Suppressor macrophage treated with lipopolysaccharide for 4 hours (primary cell): Measurements from ENCODE around the gene CSRNP2.

Experiments used
- DNase-seq: peaks from one replicate; pipeline ENCODE4 v3.0.0-alpha.2; 2020

CSRNP2 gene

GRCh38 chr12:51077930-51078329, 5.5 kb downstream of the CSRNP2 start:
- no peak for DNase-seq

DNA sequence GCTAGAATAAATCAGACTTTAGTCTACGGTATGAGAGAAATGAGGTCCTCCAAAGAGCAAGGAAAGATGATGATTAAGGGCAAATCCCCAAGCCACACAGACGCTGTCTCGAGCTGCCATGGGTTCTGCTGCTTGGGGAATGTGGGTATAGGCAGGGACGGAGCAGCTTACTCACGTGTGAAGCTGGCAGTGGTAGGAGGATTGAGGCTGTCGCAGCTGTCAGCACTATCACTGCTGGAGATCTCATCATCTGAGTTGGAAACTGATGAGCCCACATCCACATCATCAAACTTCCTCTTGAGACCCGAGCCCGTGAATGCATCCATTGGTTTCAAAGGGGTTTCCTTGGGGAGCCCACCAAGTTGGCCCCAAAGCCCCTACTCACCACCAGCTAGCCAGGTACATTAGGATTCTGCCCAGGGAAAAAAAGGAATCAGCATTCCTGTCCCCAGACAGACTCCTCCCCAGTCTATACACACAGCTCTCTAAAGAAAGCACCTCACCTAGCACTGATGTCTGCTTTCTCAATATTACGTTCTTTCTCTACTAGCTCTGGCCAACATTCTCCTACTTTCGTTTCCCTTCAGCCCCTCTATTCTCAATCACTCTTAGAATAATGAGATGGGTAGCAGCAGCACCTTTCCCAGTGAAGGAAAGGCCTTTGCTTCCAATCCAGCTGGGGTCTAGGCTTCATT, 7.0 kb downstream of the CSRNP2 start:
- no peak for DNase-seq

- no peak for DNase-seq
Measured at GRCh38 chr12:51075390-51075789, 8.0 kb downstream of the CSRNP2 start.

DNA sequence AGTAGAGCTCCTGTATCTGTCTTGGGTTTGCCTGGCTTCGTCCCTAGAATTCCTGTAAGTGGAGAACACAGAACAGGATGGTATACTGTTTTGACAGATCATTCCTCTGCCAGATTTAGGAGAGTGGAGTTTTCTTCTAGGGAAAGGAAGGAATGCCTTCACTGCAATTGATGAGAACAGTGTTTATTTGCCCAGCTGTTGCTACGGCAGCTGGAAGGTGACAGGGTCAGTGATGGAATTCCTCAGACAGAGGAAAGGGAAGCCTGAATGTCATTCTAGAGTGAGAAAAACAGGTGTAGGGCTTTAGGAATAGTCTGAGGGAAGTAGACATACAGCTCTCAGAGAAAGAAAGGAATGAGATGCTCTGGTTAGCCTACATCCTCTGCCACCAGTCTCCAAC, 11.7 kb downstream of the CSRNP2 start:
- no peak for DNase-seq

DNA sequence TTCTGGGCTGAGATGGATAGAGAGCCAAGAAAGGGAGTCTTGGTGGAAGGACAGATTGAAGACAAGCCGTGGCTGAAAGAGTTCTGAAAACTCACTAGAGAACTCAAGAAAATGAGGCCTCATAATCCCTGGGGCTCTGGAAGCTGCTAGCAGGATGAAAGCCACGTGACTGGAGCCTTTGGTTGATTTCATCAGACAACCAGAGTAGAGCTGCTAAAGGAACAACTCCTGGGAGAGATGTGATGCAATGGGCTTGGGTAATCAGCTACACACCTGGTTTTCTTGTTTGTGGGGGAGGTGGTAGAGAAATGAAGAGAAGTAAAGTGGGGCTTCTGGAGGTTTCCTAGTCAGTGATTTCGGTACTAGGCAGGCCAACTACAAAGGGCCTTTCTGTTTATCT, 13.4 kb downstream of the CSRNP2 start:
- DNase-seq = no peak

GRCh38 chr12:51067771-51068170, 15.6 kb downstream of the CSRNP2 start:
- no peak for DNase-seq

DNA sequence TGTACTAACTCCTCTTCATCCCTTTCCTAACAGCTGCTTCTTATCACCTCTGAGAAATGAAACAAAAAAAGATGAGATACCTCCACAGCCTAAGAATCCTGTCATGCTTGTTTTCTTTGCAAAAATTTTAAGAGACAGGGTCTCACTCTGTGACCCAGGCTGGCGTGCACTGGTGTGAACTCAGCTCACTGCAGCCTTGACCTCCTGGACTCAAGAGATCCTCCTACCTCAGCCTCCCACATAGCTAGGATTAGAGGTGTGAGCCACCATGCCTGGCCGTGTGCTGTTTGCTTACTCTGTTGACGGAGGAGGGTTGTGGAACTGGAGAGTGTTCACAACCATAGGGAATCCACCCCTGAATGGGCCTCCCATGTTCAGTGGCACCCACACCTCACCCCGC, 16.2 kb downstream of the CSRNP2 start:
- no peak for DNase-seq

DNA sequence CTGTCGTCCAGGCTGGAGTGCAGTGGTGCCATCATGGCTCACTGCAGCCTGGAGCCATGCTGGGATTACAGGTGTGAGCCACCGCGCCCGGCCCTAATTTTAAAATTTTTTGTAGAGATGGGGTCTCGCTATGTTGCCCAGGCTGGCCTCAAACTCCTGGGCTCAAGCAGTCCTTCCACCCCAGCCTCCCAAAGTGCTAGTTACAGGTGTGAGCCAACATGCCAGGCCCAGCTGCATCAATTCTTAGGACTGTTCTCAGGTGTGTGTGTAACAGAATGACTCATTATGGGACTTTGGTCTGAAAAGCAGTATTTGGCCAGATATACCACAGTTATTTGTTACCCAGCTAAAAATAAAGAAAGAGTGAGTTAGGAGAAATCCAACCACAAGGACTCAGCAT, 17.9 kb downstream of the CSRNP2 start:
- no peak for DNase-seq

- no peak for DNase-seq
Measured at GRCh38 chr12:51062631-51063397, 20.6 kb downstream of the CSRNP2 start.

GRCh38 chr12:51059086-51059485, 24.3 kb downstream of the CSRNP2 start:
- no peak for DNase-seq

- DNase-seq = peak; percentile 18
Measured at GRCh38 chr12:51056242-51056641, 27.2 kb downstream of the CSRNP2 start.

DNA sequence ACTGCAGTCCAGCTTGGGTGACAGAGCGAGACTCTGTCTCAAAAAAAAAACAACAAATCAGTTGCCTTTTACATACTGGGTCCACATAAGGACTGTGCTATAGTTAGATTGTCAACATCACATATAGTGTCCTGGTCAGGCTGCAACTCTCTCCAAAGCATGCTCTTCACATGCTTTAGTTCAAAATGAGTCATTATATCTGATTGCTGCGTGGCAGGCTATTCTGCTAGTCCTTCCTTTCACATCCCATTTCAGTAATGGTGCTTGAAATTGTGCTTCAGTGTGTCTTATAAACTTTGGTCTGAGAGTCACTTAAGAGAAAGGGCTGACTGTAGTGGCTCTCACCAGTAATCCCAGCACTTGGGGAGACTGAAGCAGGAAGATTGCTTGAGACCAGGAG, 28.3 kb downstream of the CSRNP2 start:
- no peak for DNase-seq

- DNase-seq = no peak
Measured at GRCh38 chr12:51051787-51052186, 31.6 kb downstream of the CSRNP2 start.

DNA sequence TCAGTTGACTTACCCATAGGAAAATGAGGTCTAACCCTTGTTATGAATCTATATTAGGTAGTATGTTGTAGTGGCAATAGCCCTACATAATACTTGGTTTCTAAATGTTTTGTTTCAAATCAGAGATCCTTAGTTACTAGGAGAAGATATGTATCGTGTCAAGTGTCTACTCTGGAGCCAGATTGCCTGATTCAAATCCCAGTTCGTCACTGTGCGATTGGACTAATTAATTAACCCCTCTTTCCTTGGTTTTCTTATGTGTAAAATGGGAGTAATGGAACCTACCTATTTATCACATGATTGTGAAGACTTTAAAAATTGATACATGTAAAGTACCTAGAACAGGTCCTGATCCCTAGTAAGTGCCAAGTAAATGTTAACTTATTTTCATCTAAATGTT, 33.9 kb downstream of the CSRNP2 start:
- DNase-seq = no peak

DNA sequence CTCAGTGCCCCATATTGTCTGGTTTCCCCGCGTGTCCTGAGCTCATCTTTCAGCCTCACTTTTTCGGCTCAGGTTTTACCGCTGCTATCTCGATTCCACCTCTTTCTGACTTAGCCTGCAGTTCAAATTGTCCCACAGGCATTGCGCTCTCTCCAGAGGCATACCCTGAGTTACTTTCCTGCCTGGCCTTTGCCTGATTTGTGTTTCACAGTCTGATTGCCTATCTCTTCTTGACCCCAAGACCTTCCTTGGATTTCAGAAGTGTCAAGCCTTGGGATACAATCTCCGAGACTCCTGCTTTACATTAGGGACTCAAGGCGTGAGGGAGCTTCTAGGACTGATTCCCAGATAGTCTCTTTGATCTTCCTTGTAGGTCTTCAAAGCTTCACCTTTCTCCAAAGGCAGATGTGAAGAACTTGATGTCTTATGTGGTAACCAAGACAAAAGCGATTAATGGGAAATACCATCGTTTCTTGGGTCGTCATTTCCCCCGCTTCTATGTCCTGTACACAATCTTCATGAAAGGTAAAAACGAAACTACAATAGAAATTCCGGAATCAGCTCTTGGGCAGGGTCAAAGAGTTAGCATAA, 34.6 kb downstream of the CSRNP2 start:
- DNase-seq = no peak

- peak; percentile 98 for DNase-seq
Measured at GRCh38 chr12:51047655-51048540, 35.5 kb downstream of the CSRNP2 start, which contains the start of gene LETMD1. Gene LETMD1 (plus strand): TSS chr12:51048327. CDS start chr12:51048357, 30 bp downstream.

DNA sequence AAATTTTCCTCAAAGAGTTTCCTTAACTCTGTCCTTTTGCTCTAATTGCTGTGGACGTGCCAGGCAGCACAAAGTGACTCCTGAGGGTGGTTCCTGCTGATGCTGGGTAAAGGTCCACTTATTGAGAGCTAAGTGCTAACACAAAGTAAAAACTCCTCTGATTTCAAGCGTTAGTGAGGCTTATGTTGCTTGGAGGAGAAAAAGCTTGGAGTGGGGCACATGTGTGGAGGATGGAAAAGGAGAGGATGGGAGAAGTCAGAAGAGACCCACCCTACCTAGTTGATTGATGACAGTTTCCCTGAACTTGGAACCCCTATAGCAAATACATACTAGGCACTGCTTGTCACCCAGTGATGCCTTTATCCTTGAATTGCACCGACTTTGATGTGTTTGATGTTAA, 47.1 kb downstream of the CSRNP2 start:
- no peak for DNase-seq

DNA sequence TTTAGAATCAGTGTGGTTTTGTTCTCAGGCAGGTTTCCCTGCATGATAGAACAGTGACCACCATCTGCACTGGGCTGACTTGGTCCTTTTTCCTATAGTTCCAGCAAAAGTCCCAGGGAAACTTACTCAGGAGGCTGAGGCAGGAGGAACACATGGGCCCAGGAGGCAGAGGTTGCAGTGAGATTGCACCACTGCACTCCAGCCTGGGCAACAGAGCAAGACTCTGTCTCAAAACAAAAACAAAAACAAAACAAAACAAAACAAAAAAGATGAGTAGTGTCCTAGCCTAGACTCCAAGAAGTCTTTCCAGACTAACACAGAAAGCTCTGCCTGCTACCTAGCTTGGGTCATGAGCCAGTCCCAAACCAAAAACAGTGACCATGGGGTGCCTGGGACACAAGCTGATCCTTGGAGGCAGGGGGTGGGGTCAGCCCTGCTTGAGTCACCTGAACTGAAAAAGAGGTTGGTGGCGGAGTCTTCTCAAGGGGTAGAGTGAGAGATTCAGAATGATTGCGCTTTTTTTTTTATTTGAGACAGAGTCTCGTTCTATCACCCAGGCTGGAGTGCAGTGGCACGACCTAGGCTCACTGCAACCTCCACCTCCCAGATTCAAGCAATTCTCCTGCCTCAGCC, 49.8 kb downstream of the CSRNP2 start:
- DNase-seq = no peak

DNA sequence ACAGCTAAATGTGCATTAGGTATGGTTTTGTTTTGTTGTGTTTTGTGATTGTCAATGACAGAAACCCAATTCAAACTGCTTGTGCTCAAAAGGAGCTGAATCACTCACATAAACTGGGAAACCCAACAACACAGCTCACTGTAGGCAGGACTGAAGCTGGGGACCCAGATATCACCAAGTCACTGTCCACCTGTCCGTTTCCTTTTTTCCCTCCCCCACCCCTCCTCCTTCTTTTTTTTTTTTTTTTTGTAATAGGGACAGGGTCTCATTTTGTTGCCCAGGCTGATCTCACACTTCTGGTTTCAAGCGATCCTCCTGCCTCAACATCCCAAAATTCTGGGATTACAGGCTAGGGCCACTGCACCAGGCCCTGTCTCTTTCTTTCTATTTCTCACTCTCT, 50.3 kb downstream of the CSRNP2 start:
- DNase-seq = no peak

DNA sequence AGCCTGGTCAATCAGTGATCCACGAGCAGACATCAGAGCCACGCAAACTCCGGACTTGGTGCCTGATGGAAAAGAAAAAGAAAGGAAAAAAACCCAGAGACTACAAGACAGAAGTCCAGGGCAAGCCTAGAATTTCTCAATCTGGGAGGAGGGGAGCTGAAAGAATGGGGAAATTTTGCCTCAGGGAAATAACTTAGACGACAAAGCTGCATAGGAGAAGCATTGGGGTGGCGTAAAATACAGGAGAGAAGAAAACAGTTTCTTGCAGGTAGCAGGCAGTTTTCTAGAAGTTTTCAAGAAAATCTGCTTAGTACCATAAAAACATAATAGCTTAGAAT, 54.6 kb downstream of the CSRNP2 start:
- no peak for DNase-seq

DNA sequence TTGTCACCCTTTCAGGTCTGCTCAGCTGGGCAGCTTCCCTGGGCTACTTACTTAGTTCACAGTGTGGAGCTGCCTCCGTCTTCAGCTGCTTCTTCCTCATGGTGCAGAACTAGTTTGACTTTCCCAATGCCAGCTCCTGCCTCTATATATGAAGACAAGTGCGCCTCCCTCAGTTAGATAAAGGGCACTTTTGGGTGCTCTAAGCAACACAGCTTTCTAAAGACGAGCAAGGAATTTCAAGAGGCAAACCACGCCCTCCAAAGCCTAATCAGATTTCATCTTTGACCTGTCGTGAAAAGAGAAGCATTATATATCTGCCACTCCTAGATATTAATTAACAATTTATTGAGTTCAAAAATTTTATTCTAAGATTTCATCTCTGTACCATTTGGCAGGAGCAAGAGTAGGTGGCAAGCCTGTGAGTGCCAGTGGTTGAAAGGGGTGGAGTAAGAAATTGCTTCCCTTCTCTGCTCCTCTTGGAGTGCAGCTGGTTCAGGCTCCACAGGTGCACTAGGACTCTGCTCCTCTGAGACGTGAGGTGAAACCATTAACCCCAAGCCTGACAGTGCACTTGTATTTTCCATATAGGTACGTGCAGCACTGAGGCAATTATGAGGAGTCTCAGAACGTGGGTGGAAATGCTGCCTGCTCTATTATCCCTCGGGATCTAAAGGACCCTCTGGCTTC, 55.1 kb downstream of the CSRNP2 start:
- peak; percentile 82 for DNase-seq

DNA sequence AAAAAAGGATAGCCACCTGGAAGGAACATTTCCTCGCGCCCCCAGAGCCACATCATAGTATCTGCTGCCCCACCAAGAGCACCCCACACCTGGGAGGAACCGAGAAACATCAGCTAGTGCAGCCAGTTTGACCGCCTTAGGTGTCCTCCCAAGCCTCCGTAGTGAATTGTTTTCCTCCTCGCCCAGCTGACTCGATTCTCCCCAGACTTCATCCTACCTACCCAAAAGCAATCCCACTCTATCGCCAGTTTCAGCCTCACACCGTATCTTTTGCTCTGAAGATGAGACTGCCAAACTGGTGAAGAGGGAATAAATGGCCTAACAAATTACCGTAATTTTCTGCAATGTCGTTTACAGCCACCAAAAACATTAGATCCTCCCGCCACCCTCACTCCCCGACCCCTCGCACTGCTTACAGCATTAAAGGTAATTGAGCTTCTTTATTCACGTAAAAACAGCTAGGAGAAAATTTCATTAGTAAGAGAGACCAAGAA, 56.0 kb downstream of the CSRNP2 start:
- DNase-seq = no peak
